ENCODE measurements around the gene PEX19.
A peak's percentile ranks its signal among the peaks of the same experiment; 100 is the strongest.

PEX19 gene

DNA sequence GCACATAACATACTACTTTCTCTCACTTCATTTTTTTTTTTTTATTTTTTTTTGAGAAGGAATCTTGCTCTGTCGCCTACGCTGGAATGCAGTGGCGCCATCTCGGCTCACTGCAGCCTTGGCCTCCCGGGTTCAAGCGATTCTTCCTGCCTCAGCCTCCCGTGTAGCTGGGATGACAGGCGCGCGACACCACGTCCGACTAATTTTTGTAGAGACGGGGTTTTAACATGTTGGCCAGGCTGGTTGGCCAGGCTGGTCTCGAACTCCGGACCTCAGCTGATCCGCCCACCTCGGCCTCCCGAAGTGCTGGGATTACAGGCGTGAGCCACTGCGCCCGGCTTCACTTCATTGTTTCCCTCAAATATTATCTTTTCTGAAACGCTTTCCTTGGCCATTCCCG is 573 bp upstream of the PEX19 start:
- no peaks in the 10 kb centered on the region for H3K27me3 ChIP-seq (replicated peaks)
- H3K27ac ChIP-seq: no peak overlapping the region
- H3K36me3 ChIP-seq (replicated peaks): peaks cover 34% of the 10 kb centered on the region
- in situ Hi-C loops (cut with HindIII; ENCODE audit: low pct_ligation_motif_present, low sequenced_read_pairs): no loop called here
- no peak for DNase-seq
- H3K4me3 ChIP-seq (ENCODE audit: low read depth, low read length): peak overlapping the region; percentile 90
- TF ChIP-seq CTCF (IDR thresholded peaks at IDR 0.05; ENCODE audit: low read depth, low read length, missing control alignments): no peak

DNA sequence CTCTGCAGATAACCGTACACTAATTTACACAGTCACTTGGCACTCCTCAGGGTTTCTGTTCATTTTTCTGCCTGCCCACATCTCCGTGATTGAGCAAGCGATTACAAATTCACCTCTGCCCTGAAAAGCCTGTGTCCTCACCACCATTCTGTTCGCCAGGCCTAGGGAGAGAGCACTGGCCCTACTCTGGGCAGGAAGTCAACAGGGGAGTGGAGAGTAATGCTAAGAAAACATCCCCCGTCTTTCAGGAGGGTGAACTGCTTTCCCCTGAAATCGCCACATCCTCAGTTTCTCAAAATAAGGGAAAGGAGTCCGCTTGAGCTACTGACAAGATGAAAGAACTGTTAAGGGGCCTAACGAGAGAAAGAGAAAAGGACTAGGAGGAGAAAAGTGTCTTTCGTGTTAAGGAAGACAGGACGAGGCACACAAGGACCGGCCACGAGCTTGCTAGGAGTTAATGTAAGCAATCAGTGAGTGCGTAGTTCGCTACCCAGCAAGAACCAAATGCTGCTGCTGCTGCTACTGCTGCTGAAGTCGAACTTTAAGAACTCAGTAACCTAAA is 632 bp downstream of the PEX19 start:
- in situ Hi-C loops (cut with HindIII; ENCODE audit: low pct_ligation_motif_present, low sequenced_read_pairs): no loop called here
- TF ChIP-seq CTCF (IDR thresholded peaks at IDR 0.05; ENCODE audit: low read depth, low read length, missing control alignments): no peak
- H3K27ac ChIP-seq: peak overlapping the region; percentile 69
- peak overlapping the region; percentile 90 for H3K4me3 ChIP-seq (ENCODE audit: low read depth, low read length)
- H3K36me3 ChIP-seq (replicated peaks): peaks cover 33% of the 10 kb centered on the region
- no peaks in the 10 kb centered on the region for H3K27me3 ChIP-seq (replicated peaks)
- DNase-seq: peak; percentile 62

GRCh38 chr1:160282807-160283206 is 2.1 kb downstream of the PEX19 start:
- TF ChIP-seq CTCF (IDR thresholded peaks at IDR 0.05; ENCODE audit: low read depth, low read length, missing control alignments): no peak
- Histone ChIP-seq H3K4me3 (ENCODE audit: low read depth, low read length) (no peak overlapping the region), H3K27me3 (replicated peaks) (no peaks in the 10 kb centered on the region), H3K27ac (no peak overlapping the region), H3K36me3 (replicated peaks) (peaks cover 44% of the 10 kb centered on the region)
- in situ Hi-C loops (cut with HindIII; ENCODE audit: low pct_ligation_motif_present, low sequenced_read_pairs): no loop called here
- DNase-seq: no peak

DNA sequence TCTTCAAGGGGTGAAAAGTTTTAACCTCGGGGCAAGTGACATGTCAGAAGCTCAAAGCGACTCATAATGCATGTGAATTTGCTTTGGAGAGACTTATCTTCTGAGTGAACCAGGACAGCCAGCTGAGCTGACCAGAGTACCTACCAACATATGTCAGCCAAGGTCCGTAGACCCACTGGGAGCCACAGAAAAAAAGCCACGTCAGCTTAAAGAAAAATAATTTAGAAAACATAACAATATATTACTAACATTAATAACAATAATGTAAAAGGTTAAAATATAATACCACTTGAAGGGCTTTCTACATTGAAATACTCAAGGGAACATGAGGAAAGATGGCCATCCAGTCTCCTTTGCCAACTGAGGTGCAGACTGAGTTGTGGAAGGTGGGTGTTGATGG is 6.9 kb downstream of the PEX19 start:
- H3K27me3 ChIP-seq (replicated peaks): no peaks in the 10 kb centered on the region
- H3K27ac ChIP-seq: no peak overlapping the region
- H3K36me3 ChIP-seq (replicated peaks): peaks cover 48% of the 10 kb centered on the region
- TF ChIP-seq CTCF (IDR thresholded peaks at IDR 0.05; ENCODE audit: low read depth, low read length, missing control alignments): no peak
- in situ Hi-C loops (cut with HindIII; ENCODE audit: low pct_ligation_motif_present, low sequenced_read_pairs): no loop called here
- H3K4me3 ChIP-seq (ENCODE audit: low read depth, low read length): no peak overlapping the region
- DNase-seq: no peak

GRCh38 chr1:160277330-160277729 is 7.6 kb downstream of the PEX19 start:
- H3K4me3 ChIP-seq (ENCODE audit: low read depth, low read length): no peak overlapping the region
- TF ChIP-seq CTCF (IDR thresholded peaks at IDR 0.05; ENCODE audit: low read depth, low read length, missing control alignments): no peak
- in situ Hi-C loops (cut with HindIII; ENCODE audit: low pct_ligation_motif_present, low sequenced_read_pairs): no loop called here
- no peak overlapping the region for H3K27ac ChIP-seq
- H3K36me3 ChIP-seq (replicated peaks): peaks cover 43% of the 10 kb centered on the region
- DNase-seq: no peak
- no peaks in the 10 kb centered on the region for H3K27me3 ChIP-seq (replicated peaks)

DNA sequence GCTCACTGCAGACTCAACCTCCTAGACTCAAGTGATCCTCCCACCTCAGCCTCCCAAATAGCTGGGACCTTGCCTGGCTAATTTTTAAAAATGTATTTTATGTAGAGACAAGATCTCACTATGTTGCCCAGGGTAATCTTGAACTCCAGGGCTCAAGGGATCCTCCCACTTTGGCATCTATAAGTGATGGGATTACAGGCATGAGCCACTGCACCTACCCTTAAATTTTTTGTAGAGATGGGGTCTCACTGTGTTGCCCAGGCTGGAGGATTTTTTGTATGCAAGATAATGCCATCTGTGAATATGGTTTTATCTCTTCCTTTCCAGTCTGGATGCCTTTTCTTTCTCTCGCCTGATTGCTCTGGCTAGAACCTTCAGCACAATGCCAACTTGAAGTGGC is 13.9 kb downstream of the PEX19 start:
- no peaks in the 10 kb centered on the region for H3K36me3 ChIP-seq (replicated peaks)
- no peak overlapping the region for H3K27ac ChIP-seq
- in situ Hi-C loops (cut with HindIII; ENCODE audit: low pct_ligation_motif_present, low sequenced_read_pairs): no loop called here
- DNase-seq: no peak
- H3K27me3 ChIP-seq (replicated peaks): no peaks in the 10 kb centered on the region
- H3K4me3 ChIP-seq (ENCODE audit: low read depth, low read length): no peak overlapping the region
- TF ChIP-seq CTCF (IDR thresholded peaks at IDR 0.05; ENCODE audit: low read depth, low read length, missing control alignments): no peak
